Measurements from ENCODE around the gene KAT6B. TPM values are rescaled to one million over a fixed set of nuclear protein-coding genes. Genes with fewer than 3 reads are reported as not detected.
"Not testable (repeated sequence)": the region's sequence is repeated elsewhere in the genome, so short reads cannot be mapped to it uniquely, and the experiment has no call there.

The KAT6B gene
- total RNA-seq, 1 donor from 2014 or later: 155 TPM

GRCh38 chr10:74871595-74872382 is 45.4 kb downstream of the KAT6B start:
- H3K27ac Mint-ChIP-seq: peak overlapping the region; percentile 47
- no peaks in the 10 kb centered on the region for H3K9me3 Mint-ChIP-seq
- peaks cover 44% of the 10 kb centered on the region for H3K4me1 Mint-ChIP-seq
- TF ChIP-seq CTCF (IDR thresholded peaks at IDR 0.05; ENCODE audit: unreplicated experiment): no peak
- no peaks in the 10 kb centered on the region for H3K27me3 Mint-ChIP-seq (ENCODE audit: low read depth)
- no peak overlapping the region for H3K4me3 Mint-ChIP-seq
- DNase-seq (ENCODE audit: low spot score in 2 of 2, unreplicated experiment in 2 of 2): no peak
- peaks cover 3% of the 10 kb centered on the region for H3K36me3 Mint-ChIP-seq

- TF ChIP-seq CTCF (IDR thresholded peaks at IDR 0.05; ENCODE audit: unreplicated experiment): no peak
- no peaks in the 10 kb centered on the region for H3K9me3 Mint-ChIP-seq
- H3K27ac Mint-ChIP-seq: no peak overlapping the region
- H3K4me3 Mint-ChIP-seq: no peak overlapping the region
- peaks cover 49% of the 10 kb centered on the region for H3K4me1 Mint-ChIP-seq
- H3K36me3 Mint-ChIP-seq: peaks cover 3% of the 10 kb centered on the region
- H3K27me3 Mint-ChIP-seq (ENCODE audit: low read depth): no peaks in the 10 kb centered on the region
- DNase-seq (ENCODE audit: low spot score in 2 of 2, unreplicated experiment in 2 of 2): no peak
These were observed 47.5 kb downstream of the KAT6B start for GRCh38 chr10:74873803-74874454.

GRCh38 chr10:74874649-74875048 is 48.2 kb downstream of the KAT6B start:
- H3K4me3 Mint-ChIP-seq: no peak overlapping the region
- no peaks in the 10 kb centered on the region for H3K9me3 Mint-ChIP-seq
- peaks cover 5% of the 10 kb centered on the region for H3K36me3 Mint-ChIP-seq
- no peak for TF ChIP-seq CTCF (IDR thresholded peaks at IDR 0.05; ENCODE audit: unreplicated experiment)
- H3K27me3 Mint-ChIP-seq (ENCODE audit: low read depth): no peaks in the 10 kb centered on the region
- no peak for DNase-seq (ENCODE audit: low spot score in 2 of 2, unreplicated experiment in 2 of 2)
- H3K27ac Mint-ChIP-seq: no peak overlapping the region
- H3K4me1 Mint-ChIP-seq: peaks cover 49% of the 10 kb centered on the region

- no peaks in the 10 kb centered on the region for H3K27me3 Mint-ChIP-seq (ENCODE audit: low read depth)
- peaks cover 1% of the 10 kb centered on the region for H3K9me3 Mint-ChIP-seq
- H3K4me1 Mint-ChIP-seq: peaks cover 49% of the 10 kb centered on the region
- no peak for DNase-seq (ENCODE audit: low spot score in 2 of 2, unreplicated experiment in 2 of 2)
- TF ChIP-seq CTCF (IDR thresholded peaks at IDR 0.05; ENCODE audit: unreplicated experiment): no peak
- H3K4me3 Mint-ChIP-seq: no peak overlapping the region
- peaks cover 7% of the 10 kb centered on the region for H3K36me3 Mint-ChIP-seq
- H3K27ac Mint-ChIP-seq: peak overlapping the region; percentile 89
These were observed 48.7 kb downstream of the KAT6B start for GRCh38 chr10:74875068-74875467.

- H3K27ac Mint-ChIP-seq: peak overlapping the region; percentile 89
- peaks cover 49% of the 10 kb centered on the region for H3K4me1 Mint-ChIP-seq
These were observed 49.6 kb downstream of the KAT6B start for GRCh38 chr10:74875966-74876365.

GRCh38 chr10:74877054-74877453 is 50.7 kb downstream of the KAT6B start:
- not testable (repeated sequence) for H3K4me3 Mint-ChIP-seq; DNase-seq (ENCODE audit: low spot score in 2 of 2, unreplicated experiment in 2 of 2); H3K27me3 Mint-ChIP-seq (ENCODE audit: low read depth); H3K9me3 Mint-ChIP-seq
- peak overlapping the region; percentile 39 for H3K27ac Mint-ChIP-seq
- H3K4me1 Mint-ChIP-seq: peaks cover 44% of the 10 kb centered on the region
- peaks cover 18% of the 10 kb centered on the region for H3K36me3 Mint-ChIP-seq

More at GRCh38 chr10:74875966-74876365, 49.6 kb downstream of the KAT6B start:
- H3K36me3 Mint-ChIP-seq: peaks cover 14% of the 10 kb centered on the region
- H3K27me3 Mint-ChIP-seq (ENCODE audit: low read depth): no peaks in the 10 kb centered on the region
- no peak for TF ChIP-seq CTCF (IDR thresholded peaks at IDR 0.05; ENCODE audit: unreplicated experiment)
- H3K4me3 Mint-ChIP-seq: no peak overlapping the region
- peaks cover 3% of the 10 kb centered on the region for H3K9me3 Mint-ChIP-seq
- no peak for DNase-seq (ENCODE audit: low spot score in 2 of 2, unreplicated experiment in 2 of 2)
